Hindlimb muscle (tissue), 1 donor: ENCODE data around the gene CCM2. TPM values are rescaled to one million over a fixed set of nuclear protein-coding genes. Genes with fewer than 3 reads are reported as not detected.
"Not testable (repeated sequence)": the region's sequence is repeated elsewhere in the genome, so short reads cannot be mapped to it uniquely, and the experiment has no call there.

Experiments used
- DNase-seq: peaks from one replicate; pipeline ENCODE4 v3.0.0-alpha.2; 2013
- polyA plus RNA-seq: library from polyadenylated mRNA; unstranded; fragments of 120-200 nt; gene quantifications from one replicate; pipeline ENCODE4 v1.2.1, GENCODE V29; 2013; ENCODE audit not compliant: insufficient read length

The CCM2 gene
- polyA plus RNA-seq, 1 donor, result 41.4 TPM

- no peak for DNase-seq
Observed at GRCh38 chr7:44982535-44982923, 17.5 kb upstream of the CCM2 start.

- no peak for DNase-seq
Observed at GRCh38 chr7:44982970-44983369, 17.0 kb upstream of the CCM2 start.

- no peak for DNase-seq
Observed at GRCh38 chr7:44983742-44984477, 16.1 kb upstream of the CCM2 start.

- no peak for DNase-seq
Observed at GRCh38 chr7:44984478-44984758, 15.6 kb upstream of the CCM2 start.

GRCh38 chr7:44985033-44985695 lies 14.8 kb upstream of the CCM2 start:
- no peak for DNase-seq

- no peak for DNase-seq
Observed at GRCh38 chr7:44985900-44986217, 14.1 kb upstream of the CCM2 start.

- peak; percentile 97 for DNase-seq
Observed at GRCh38 chr7:44986218-44987053, 13.6 kb upstream of the CCM2 start.

GRCh38 chr7:44987457-44987856 lies 12.5 kb upstream of the CCM2 start:
- DNase-seq, result no peak

- DNase-seq, result no peak
Observed at GRCh38 chr7:44987996-44988395, 12.0 kb upstream of the CCM2 start.

- no peak for DNase-seq
Observed at GRCh38 chr7:44988701-44989100, 11.3 kb upstream of the CCM2 start.

GRCh38 chr7:44989132-44989531 lies 10.9 kb upstream of the CCM2 start:
- DNase-seq, result no peak

GRCh38 chr7:44990109-44991023 lies 9.6 kb upstream of the CCM2 start:
- DNase-seq, result no peak

GRCh38 chr7:44992004-44992795 lies 7.8 kb upstream of the CCM2 start:
- DNase-seq, result not testable (repeated sequence)

- DNase-seq, result no peak
Observed at GRCh38 chr7:44994877-44995554, 5.0 kb upstream of the CCM2 start.

- DNase-seq, result no peak
Observed at GRCh38 chr7:44995555-44996493, 4.2 kb upstream of the CCM2 start.

- no peak for DNase-seq
Observed at GRCh38 chr7:44998153-44998871, 1.7 kb upstream of the CCM2 start.

GRCh38 chr7:44999245-45000092 lies 532 bp upstream of the CCM2 start:
- peak; percentile 99 for DNase-seq

- DNase-seq, result no peak
Observed at GRCh38 chr7:45001138-45001694, 1.2 kb downstream of the CCM2 start.
